ENCODE measurements around the gene PCDHGB7.

PCDHGB7 gene

GRCh38 chr5:141419074-141419880 is 1.8 kb downstream of the PCDHGB7 start:
- DNase-seq (ENCODE audit: low read depth in 1 of 2, low spot score in 1 of 2), result no peak
- Histone ChIP-seq H3K27me3 (ENCODE audit: insufficient read depth, poor library complexity, severe bottlenecking) (peaks cover 9% of the 10 kb centered on the region), H3K27ac (replicated peaks) (no peak overlapping the region), H3K4me3 (replicated peaks; ENCODE audit: insufficient read depth, low read length) (no peak overlapping the region)
- TF ChIP-seq CTCF (IDR thresholded peaks at IDR 0.05; ENCODE audit: insufficient read depth, low read length), result no peak

GRCh38 chr5:141420855-141421488 is 3.5 kb downstream of the PCDHGB7 start, which contains the start of gene PCDHGA11:
Gene PCDHGA11, plus strand, starts transcription at chr5:141421051. Its CDS starts 177 bp downstream, at chr5:141421228.
- peak in 1 of 2 experiments; percentile 68 for DNase-seq (ENCODE audit: low read depth in 1 of 2, low spot score in 1 of 2)
- Histone ChIP-seq H3K4me3 (replicated peaks; ENCODE audit: insufficient read depth, low read length) (peak within 1 kb of the TSS; percentile 69), H3K27me3 (ENCODE audit: insufficient read depth, poor library complexity, severe bottlenecking) (peaks cover 13% of the 10 kb centered on the region), H3K27ac (replicated peaks) (no peak within 1 kb of the TSS)
- peak; percentile 60 for TF ChIP-seq CTCF (IDR thresholded peaks at IDR 0.05; ENCODE audit: insufficient read depth, low read length)
- no peak for TF ChIP-seq REST (IDR thresholded peaks at IDR 0.05; ENCODE audit: insufficient replicate concordance, low read depth)

- no peak for TF ChIP-seq REST (IDR thresholded peaks at IDR 0.05; ENCODE audit: insufficient replicate concordance, low read depth)
- TF ChIP-seq SPI1 (IDR thresholded peaks at IDR 0.05; ENCODE audit: borderline replicate concordance, low read depth), result no peak
- TF ChIP-seq CTCF (IDR thresholded peaks at IDR 0.05; ENCODE audit: insufficient read depth, low read length), result no peak
- TF ChIP-seq GABPA (IDR thresholded peaks at IDR 0.05; ENCODE audit: low read depth), result no peak
- no peak for TF ChIP-seq POLR2AphosphoS5 (IDR thresholded peaks at IDR 0.05; ENCODE audit: low read depth)
- H3K27me3 ChIP-seq (ENCODE audit: insufficient read depth, poor library complexity, severe bottlenecking), result peaks cover 13% of the 10 kb centered on the region
- peak overlapping the region; percentile 69 for H3K4me3 ChIP-seq (replicated peaks; ENCODE audit: insufficient read depth, low read length)
- DNase-seq (ENCODE audit: low read depth in 1 of 2, low spot score in 1 of 2), result no peak
- no peak overlapping the region for H3K27ac ChIP-seq (replicated peaks)
Measured at GRCh38 chr5:141421489-141421855, 4.0 kb downstream of the PCDHGB7 start.
